ENCODE data around the gene TRIML1. TPM values are rescaled to one million over a fixed set of nuclear protein-coding genes. Genes with fewer than 3 reads are reported as not detected.

TRIML1 gene
- total and polyA plus RNA-seq, 12 donors = not detected

- intact Hi-C loops (cut with DNase I) = no loop called here
- no peak for TF ChIP-seq POLR2A (IDR thresholded peaks at IDR 0.05)
- no peak for TF ChIP-seq CTCF (IDR thresholded peaks at IDR 0.05)
- no peak overlapping the region for H3K4me3 ChIP-seq
- H3K36me3 ChIP-seq (replicated peaks in 1 of 2) = no peaks in the 10 kb centered on the region
- no peak overlapping the region for H3K27ac ChIP-seq
- H3K9me3 ChIP-seq (replicated peaks in 1 of 3) = no peaks in the 10 kb centered on the region
- no peaks in the 10 kb centered on the region for H3K27me3 ChIP-seq
- DNase-seq = no peak
- 80 to 88% (median 83%) methylated on average over 9 to 11 of the region's 11 CpGs for WGBS, 4 donors
- H3K4me1 ChIP-seq (replicated peaks in 1 of 2) = no peaks in the 10 kb centered on the region
Measured at GRCh38 chr4:188143731-188144130, 4.5 kb downstream of the TRIML1 start.

GRCh38 chr4:188145601-188146000, 6.4 kb downstream of the TRIML1 start:
- TF ChIP-seq POLR2A (IDR thresholded peaks at IDR 0.05) = no peak
- TF ChIP-seq CTCF (IDR thresholded peaks at IDR 0.05) = no peak
- intact Hi-C loops (cut with DNase I) = no loop called here
- WGBS, 4 donors = 82 to 93% (median 88%) methylated on average over 10 of the region's 10 CpGs

GRCh38 chr4:188146618-188147017, 7.4 kb downstream of the TRIML1 start:
- TF ChIP-seq CTCF (IDR thresholded peaks at IDR 0.05) (no peak), POLR2A (IDR thresholded peaks at IDR 0.05) (no peak)

More at GRCh38 chr4:188145601-188146000, 6.4 kb downstream of the TRIML1 start:
- H3K27ac ChIP-seq = no peak overlapping the region
- no peaks in the 10 kb centered on the region for H3K27me3 ChIP-seq
- H3K4me1 ChIP-seq (replicated peaks in 1 of 2) = no peaks in the 10 kb centered on the region
- H3K4me3 ChIP-seq = no peak overlapping the region
- H3K36me3 ChIP-seq (replicated peaks in 1 of 2) = no peaks in the 10 kb centered on the region
- DNase-seq = no peak
- no peaks in the 10 kb centered on the region for H3K9me3 ChIP-seq (replicated peaks in 1 of 3)

GRCh38 chr4:188147176-188147575, 7.9 kb downstream of the TRIML1 start:
- Histone ChIP-seq H3K36me3 (replicated peaks in 1 of 2) (no peaks in the 10 kb centered on the region), H3K27ac (no peak overlapping the region), H3K4me1 (replicated peaks in 1 of 2) (no peaks in the 10 kb centered on the region), H3K4me3 (no peak overlapping the region), H3K27me3 (no peaks in the 10 kb centered on the region), H3K9me3 (replicated peaks in 1 of 3) (no peaks in the 10 kb centered on the region)
- intact Hi-C loops (cut with DNase I) = no loop called here
- TF ChIP-seq POLR2A (IDR thresholded peaks at IDR 0.05) (no peak), CTCF (IDR thresholded peaks at IDR 0.05) (no peak)
- DNase-seq = no peak
- WGBS, 4 donors = 91 to 93% (median 92%) methylated on average over 10 to 11 of the region's 11 CpGs

More at GRCh38 chr4:188146618-188147017, 7.4 kb downstream of the TRIML1 start:
- intact Hi-C loops (cut with DNase I) = no loop called here
- Histone ChIP-seq H3K36me3 (replicated peaks in 1 of 2) (no peaks in the 10 kb centered on the region), H3K27me3 (no peaks in the 10 kb centered on the region), H3K4me3 (no peak overlapping the region), H3K9me3 (replicated peaks in 1 of 3) (no peaks in the 10 kb centered on the region), H3K4me1 (replicated peaks in 1 of 2) (no peaks in the 10 kb centered on the region), H3K27ac (no peak overlapping the region)
- WGBS, 4 donors = 82 to 91% (median 87%) methylated on average over 9 to 11 of the region's 11 CpGs
- DNase-seq = no peak

All from adrenal gland (tissue), 12 donors.